BJ (cell line): ENCODE measurements around the gene PIWIL1. TPM values are rescaled to one million over a fixed set of nuclear protein-coding genes. Genes with fewer than 3 reads are reported as not detected.

Source experiments
- CTCF ChIA-PET: fragments of 350-600 bp; formaldehyde crosslinking; extraction: SDS; loops from one replicate; lab custom pipeline; 2021; ENCODE audit warnings: antibody characterized with exemption, inconsistent platforms; lab: Yijun Ruan, JAX
- POLR2A ChIA-PET: fragments of 300-600 bp; sonication (Branson Sonifier 250); formaldehyde crosslinking; extraction: SDS; loops from one replicate; lab custom pipeline; 2021; ENCODE audit warnings: antibody characterized with exemption; lab: Charles Lee
- DNase-seq: peaks from one replicate; pipeline ENCODE4 v3.0.0-alpha.2; 2011; ENCODE audit warnings: low read depth
- H3K27me3 ChIP-seq: 2 replicates; pipeline ENCODE4 v1.6.0; 2011; ENCODE audit warnings: low read length; ENCODE audit not compliant: control insufficient read depth, insufficient read depth
- H3K36me3 ChIP-seq: 2 replicates; pipeline ENCODE4 v1.5.1; 2011; ENCODE audit warnings: low read length; ENCODE audit not compliant: control insufficient read depth, insufficient read depth
- H3K4me3 ChIP-seq: 2 replicates; pipeline ENCODE4 v1.5.1; 2011; ENCODE audit warnings: low read depth, mild to moderate bottlenecking, control low read depth, low read length
- polyA plus RNA-seq: library from polyadenylated mRNA; depleted of rRNA; stranded (reverse); fragments of >200 nt; gene quantifications from 2 replicates; pipeline ENCODE4 v1.2.3, GENCODE V29; 2011
- TF ChIP-seq, protein P1 (sequence below): IDR thresholded peaks from 2 replicates; pipeline ENCODE4 v1.5.1; 2011; ENCODE audit warnings: low read depth, mild to moderate bottlenecking, control low read depth, inconsistent platforms, low read length, moderate library complexity; ENCODE audit not compliant: insufficient read depth

PIWIL1 gene
- polyA plus RNA-seq, 1 experiment = not detected

DNA sequence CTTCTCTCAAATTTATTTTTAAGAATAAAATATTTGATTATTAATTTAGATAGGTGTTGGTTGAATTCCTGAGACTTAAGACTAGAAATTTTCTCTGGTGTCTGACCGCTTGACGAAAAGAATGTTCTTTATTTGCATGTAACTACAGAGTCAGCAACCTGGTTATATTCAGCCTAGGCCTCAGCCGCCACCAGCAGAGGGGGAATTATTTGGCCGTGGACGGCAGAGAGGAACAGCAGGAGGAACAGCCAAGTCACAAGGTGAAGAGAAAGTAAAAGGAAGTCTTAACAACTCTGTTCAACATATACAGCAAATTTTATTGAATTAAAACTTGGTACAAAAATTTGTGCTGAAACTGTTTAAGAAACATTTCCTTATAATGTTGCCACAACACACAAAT, 5.2 kb downstream of the PIWIL1 start:
- CTCF ChIA-PET = no interaction called here
- no peaks in the 10 kb centered on the region for H3K36me3 ChIP-seq
- no peaks in the 10 kb centered on the region for H3K27me3 ChIP-seq
- no peak overlapping the region for H3K4me3 ChIP-seq
- POLR2A ChIA-PET = no interaction called here
- TF ChIP-seq, protein P1, sequence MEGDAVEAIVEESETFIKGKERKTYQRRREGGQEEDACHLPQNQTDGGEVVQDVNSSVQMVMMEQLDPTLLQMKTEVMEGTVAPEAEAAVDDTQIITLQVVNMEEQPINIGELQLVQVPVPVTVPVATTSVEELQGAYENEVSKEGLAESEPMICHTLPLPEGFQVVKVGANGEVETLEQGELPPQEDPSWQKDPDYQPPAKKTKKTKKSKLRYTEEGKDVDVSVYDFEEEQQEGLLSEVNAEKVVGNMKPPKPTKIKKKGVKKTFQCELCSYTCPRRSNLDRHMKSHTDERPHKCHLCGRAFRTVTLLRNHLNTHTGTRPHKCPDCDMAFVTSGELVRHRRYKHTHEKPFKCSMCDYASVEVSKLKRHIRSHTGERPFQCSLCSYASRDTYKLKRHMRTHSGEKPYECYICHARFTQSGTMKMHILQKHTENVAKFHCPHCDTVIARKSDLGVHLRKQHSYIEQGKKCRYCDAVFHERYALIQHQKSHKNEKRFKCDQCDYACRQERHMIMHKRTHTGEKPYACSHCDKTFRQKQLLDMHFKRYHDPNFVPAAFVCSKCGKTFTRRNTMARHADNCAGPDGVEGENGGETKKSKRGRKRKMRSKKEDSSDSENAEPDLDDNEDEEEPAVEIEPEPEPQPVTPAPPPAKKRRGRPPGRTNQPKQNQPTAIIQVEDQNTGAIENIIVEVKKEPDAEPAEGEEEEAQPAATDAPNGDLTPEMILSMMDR = no peak
- no peak for DNase-seq

DNA sequence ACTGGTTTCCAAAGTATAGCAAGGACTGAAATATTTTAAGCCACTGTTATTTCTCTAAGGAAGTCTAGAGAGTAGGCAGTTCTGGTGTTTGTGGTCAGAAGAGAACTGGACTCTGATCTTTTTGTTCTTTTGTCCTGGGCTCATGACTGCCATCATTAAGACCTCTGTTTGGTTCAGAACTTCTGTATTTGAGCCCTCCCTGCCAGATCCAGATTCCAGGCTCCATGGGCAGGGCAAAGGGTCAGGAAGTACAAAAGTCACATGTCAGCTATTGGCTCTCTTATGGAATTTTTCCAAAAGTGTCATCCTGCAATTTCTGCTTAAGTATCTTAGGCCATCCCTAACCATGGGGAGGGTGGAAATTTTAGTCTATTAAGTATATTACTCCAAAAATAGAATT, 6.8 kb downstream of the PIWIL1 start:
- DNase-seq = no peak
- no peak overlapping the region for H3K4me3 ChIP-seq
- H3K27me3 ChIP-seq = no peaks in the 10 kb centered on the region
- H3K36me3 ChIP-seq = no peaks in the 10 kb centered on the region
- TF ChIP-seq, protein P1 = no peak
- ChIA-PET POLR2A (no interaction called here), CTCF (no interaction called here)

DNA sequence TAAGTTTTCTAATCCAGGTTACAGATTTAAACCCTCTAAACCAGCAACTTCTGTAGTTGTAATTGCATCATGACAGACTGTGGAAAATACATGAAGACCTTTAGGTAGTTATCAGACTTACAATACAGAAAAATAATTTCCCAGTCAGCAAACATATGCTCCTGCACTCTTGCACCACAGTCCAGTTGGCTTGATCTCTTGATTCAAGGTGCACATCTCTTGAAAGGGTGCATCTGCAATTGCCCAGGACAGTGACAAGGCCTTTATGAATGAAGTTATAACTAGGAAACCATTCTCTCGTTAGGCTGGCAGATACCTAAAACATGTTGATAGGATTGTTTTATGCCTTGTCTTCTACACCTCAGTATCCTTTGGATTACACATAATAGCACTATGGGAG, 7.6 kb downstream of the PIWIL1 start:
- CTCF ChIA-PET = no interaction called here
- H3K36me3 ChIP-seq = no peaks in the 10 kb centered on the region
- POLR2A ChIA-PET = no interaction called here
- DNase-seq = no peak
- H3K27me3 ChIP-seq = no peaks in the 10 kb centered on the region
- H3K4me3 ChIP-seq = no peak overlapping the region
- TF ChIP-seq, protein P1 = no peak

DNA sequence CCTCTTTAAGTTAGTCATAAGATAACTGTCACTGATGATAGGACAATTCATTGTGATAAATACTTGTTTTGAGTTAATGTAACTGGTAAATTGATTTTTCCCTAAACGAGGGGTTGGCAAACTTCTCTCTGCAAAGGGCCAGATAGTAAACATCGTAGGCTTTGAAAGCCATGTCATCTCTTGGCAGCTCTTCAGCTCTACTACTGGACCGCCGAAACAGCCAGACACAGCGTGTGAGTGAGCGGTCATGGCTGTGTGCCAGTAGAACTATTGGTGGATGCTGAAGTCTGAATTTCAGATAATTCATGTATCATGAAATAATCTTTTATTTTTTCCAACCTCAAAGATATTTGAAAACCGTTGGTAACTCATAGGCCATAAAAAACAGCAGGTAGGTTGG, 9.9 kb downstream of the PIWIL1 start:
- H3K27me3 ChIP-seq = no peaks in the 10 kb centered on the region
- H3K36me3 ChIP-seq = no peaks in the 10 kb centered on the region
- ChIA-PET POLR2A (no interaction called here), CTCF (no interaction called here)
- no peak for DNase-seq
- TF ChIP-seq, protein P1 = no peak
- no peak overlapping the region for H3K4me3 ChIP-seq

DNA sequence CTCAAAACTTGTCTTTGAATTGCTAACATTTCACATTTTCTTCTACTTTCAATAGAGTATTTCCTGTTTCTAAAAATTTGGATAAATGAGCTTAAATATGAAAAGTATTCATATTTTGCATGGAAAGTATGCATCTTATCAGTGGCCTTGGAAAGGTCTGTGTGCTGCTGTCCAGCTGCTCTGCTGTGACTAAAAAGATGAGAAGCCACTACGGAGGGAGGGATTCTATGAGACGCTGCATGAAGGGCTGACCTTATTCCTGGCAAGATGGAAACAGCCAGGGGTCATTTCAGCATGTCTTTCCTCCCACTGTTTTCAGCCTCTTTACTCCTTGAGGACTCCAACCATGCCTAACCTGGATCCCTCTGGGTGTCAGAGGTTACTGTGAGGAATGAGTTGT, 13.0 kb downstream of the PIWIL1 start:
- Histone ChIP-seq H3K36me3 (no peaks in the 10 kb centered on the region), H3K4me3 (no peak overlapping the region), H3K27me3 (no peaks in the 10 kb centered on the region)
- CTCF ChIA-PET = no interaction called here
- TF ChIP-seq, protein P1 = no peak
- POLR2A ChIA-PET = no interaction called here
- no peak for DNase-seq
